ENCODE results near the gene RPGRIP1L.

The RPGRIP1L gene

GRCh38 chr16:53598511-53599275 is 105.0 kb downstream of the RPGRIP1L start:
- no peak for DNase-seq

- DNase-seq: no peak
Observed at GRCh38 chr16:53597776-53598175, 105.9 kb downstream of the RPGRIP1L start.

- DNase-seq: no peak
Observed at GRCh38 chr16:53588081-53588648, 115.5 kb downstream of the RPGRIP1L start.

- no peak for DNase-seq
Observed at GRCh38 chr16:53583401-53583800, 120.3 kb downstream of the RPGRIP1L start.

GRCh38 chr16:53581784-53582183 is 121.9 kb downstream of the RPGRIP1L start:
- DNase-seq: no peak

- no peak for DNase-seq
Observed at GRCh38 chr16:53580038-53580802, 123.4 kb downstream of the RPGRIP1L start.

- DNase-seq: no peak
Observed at GRCh38 chr16:53576904-53577303, 126.8 kb downstream of the RPGRIP1L start.

GRCh38 chr16:53576210-53576609 is 127.4 kb downstream of the RPGRIP1L start:
- no peak for DNase-seq

GRCh38 chr16:53571763-53572162 is 131.9 kb downstream of the RPGRIP1L start:
- no peak for DNase-seq

- no peak for DNase-seq
Observed at GRCh38 chr16:53566552-53567245, 137.0 kb downstream of the RPGRIP1L start.

GRCh38 chr16:53565296-53565863 is 138.3 kb downstream of the RPGRIP1L start:
- DNase-seq: no peak

GRCh38 chr16:53563426-53563825 is 140.2 kb downstream of the RPGRIP1L start:
- DNase-seq: no peak

- no peak for DNase-seq
Observed at GRCh38 chr16:53561101-53561888, 142.4 kb downstream of the RPGRIP1L start.

- no peak for DNase-seq
Observed at GRCh38 chr16:53559270-53559951, 144.2 kb downstream of the RPGRIP1L start.

- DNase-seq: no peak
Observed at GRCh38 chr16:53558710-53559109, 144.9 kb downstream of the RPGRIP1L start.

- DNase-seq: no peak
Observed at GRCh38 chr16:53556521-53556920, 147.1 kb downstream of the RPGRIP1L start.

GRCh38 chr16:53549970-53550690 is 153.5 kb downstream of the RPGRIP1L start:
- DNase-seq: peak; percentile 35

Data from stimulated activated CD4-positive, alpha-beta T cell treated with anti-CD3 and anti-CD28 coated beads, Interleukin-4, amount 100 ng/mL, for 1 hour (primary cell).